Esophagus muscularis mucosa (tissue), 4 donors: Measurements from ENCODE around the gene ADGRD2.

Experiments
- CTCF ChIP-seq, 3 experiments: fragments of 200-600 bp in 2 of 3; fragments of 450-650 bp in 1 of 3; sonication (generic) in 2 of 3; IDR thresholded peaks; one replicate each; pipeline ENCODE4 v1.5.1; 2017 to 2019; ENCODE audit warnings: antibody characterized with exemption in 3 of 3, mild to moderate bottlenecking in 2 of 3, moderate library complexity in 1 of 3
- EP300 ChIP-seq: sonication (generic); formaldehyde crosslinking; IDR thresholded peaks from one replicate; pipeline ENCODE4 v1.6.1; 2017; ENCODE audit warnings: antibody characterized with exemption
- POLR2A ChIP-seq: fragments of 450-650 bp; IDR thresholded peaks from one replicate; pipeline ENCODE4 v1.6.1; 2017; ENCODE audit warnings: antibody characterized with exemption, moderate library complexity, mild to moderate bottlenecking, low read depth
- POLR2AphosphoS5 ChIP-seq, 2 donors: sonication (generic); formaldehyde crosslinking; IDR thresholded peaks; one replicate each; pipeline ENCODE4 v1.6.1; 2017; ENCODE audit warnings: antibody characterized with exemption in 2 of 2

GRCh38 chr9:124500028-124500795 is 50.0 kb downstream of the ADGRD2 start:
- TF ChIP-seq CTCF (IDR thresholded peaks at IDR 0.05) (no peak), POLR2A (no peak), POLR2AphosphoS5 (IDR thresholded peaks at IDR 0.05) (no peak), EP300 (no peak)
